ENCODE results near the gene DNAJC24. TPM values are rescaled to one million over a fixed set of nuclear protein-coding genes. Genes with fewer than 3 reads are reported as not detected.
A peak's percentile ranks its signal among the peaks of the same experiment; 100 is the strongest.

The DNAJC24 gene
- total RNA-seq, 1 experiment from 2014 or later = 18.3 TPM

DNA sequence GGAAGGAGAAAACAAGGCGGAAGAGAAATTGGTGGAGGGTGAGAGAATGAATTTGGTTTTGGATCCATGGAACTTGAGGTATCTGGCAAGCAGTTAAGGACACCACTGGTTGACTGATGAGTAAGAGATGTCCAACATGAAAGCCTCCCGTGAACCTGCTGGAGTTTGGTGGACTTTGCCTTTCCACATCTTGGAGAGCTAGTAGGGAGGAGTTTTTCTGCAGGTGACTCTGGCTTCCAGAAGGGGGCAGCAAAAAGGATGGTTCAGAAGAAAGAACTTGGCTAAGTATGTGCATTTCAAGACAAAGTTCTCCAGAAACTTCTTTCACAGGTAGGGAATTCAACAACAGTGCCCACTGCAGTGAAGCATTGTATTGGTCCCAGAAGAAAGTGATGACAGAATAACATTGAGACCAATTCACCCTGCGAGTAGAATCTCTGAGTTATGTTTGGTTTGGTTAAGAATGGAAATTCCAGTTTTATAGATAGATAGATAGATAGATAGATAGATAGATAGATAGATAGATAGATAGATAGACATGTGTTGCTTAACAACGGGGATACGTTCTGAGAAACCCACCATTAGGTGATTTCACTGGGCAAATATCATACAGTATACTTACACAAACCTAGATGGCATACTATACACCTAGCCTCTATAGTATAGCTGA, 28.6 kb upstream of the DNAJC24 start:
- peak; percentile 26 for DNase-seq (ENCODE audit: low read depth, low spot score)
- ChIA-PET CTCF (interaction anchor here (0.8 to 1.2 kb wide), 9 partner anchors 9 to 834 kb away, joined by 3 to 6 read pairs (median 3); no protein-coding TSS in a partner anchor), POLR2A (no interaction called here), RAD21 (ENCODE audit: low non-redundant PET in 1 of 2, low total read pairs in 2 of 2, uncharacterized antibody in 2 of 2, unreplicated experiment in 2 of 2) (no interaction called here)
- Histone ChIP-seq H4K20me1 (ENCODE audit: insufficient read depth) (no peaks in the 10 kb centered on the region), H3K27ac (ENCODE audit: low read depth, low read length) (no peak overlapping the region), H3K9ac (ENCODE audit: low read length) (no peak overlapping the region), H3K27me3 (ENCODE audit: insufficient read depth, low read length) (no peaks in the 10 kb centered on the region), H3K9me3 (ENCODE audit: control insufficient read depth in 1 of 2, insufficient read depth in 1 of 2, low read depth in 1 of 2, low read length in 2 of 2) (no peaks in the 10 kb centered on the region), H3K9me2 (ENCODE audit: insufficient read depth) (no peaks in the 10 kb centered on the region), H2AFZ (ENCODE audit: low read depth, low read length, poor library complexity, severe bottlenecking) (no peak overlapping the region), H3K4me1 (ENCODE audit: control insufficient read depth in 1 of 2, insufficient read depth in 2 of 2, low read length in 2 of 2) (no peaks in the 10 kb centered on the region), H3K4me2 (ENCODE audit: low read length) (no peak overlapping the region), H3K4me3 (replicated peaks in 1 of 2; ENCODE audit: low read depth in 1 of 2, low read length in 2 of 2) (no peak overlapping the region), H3K36me3 (ENCODE audit: control insufficient read depth in 1 of 2, insufficient read depth in 2 of 2, low read length in 2 of 2) (no peaks in the 10 kb centered on the region), H3K79me2 (ENCODE audit: insufficient read depth, low read length) (no peaks in the 10 kb centered on the region)
- peak; percentile 30; the same call in 1 of the 2 replicates for TF ChIP-seq RAD21 (IDR thresholded peaks at IDR 0.05; ENCODE audit: low read depth)
- no peak for TF ChIP-seq ZBTB33 (IDR thresholded peaks at IDR 0.05; ENCODE audit: extremely low read depth, insufficient replicate concordance, low read length)
- TF ChIP-seq, protein P1, sequence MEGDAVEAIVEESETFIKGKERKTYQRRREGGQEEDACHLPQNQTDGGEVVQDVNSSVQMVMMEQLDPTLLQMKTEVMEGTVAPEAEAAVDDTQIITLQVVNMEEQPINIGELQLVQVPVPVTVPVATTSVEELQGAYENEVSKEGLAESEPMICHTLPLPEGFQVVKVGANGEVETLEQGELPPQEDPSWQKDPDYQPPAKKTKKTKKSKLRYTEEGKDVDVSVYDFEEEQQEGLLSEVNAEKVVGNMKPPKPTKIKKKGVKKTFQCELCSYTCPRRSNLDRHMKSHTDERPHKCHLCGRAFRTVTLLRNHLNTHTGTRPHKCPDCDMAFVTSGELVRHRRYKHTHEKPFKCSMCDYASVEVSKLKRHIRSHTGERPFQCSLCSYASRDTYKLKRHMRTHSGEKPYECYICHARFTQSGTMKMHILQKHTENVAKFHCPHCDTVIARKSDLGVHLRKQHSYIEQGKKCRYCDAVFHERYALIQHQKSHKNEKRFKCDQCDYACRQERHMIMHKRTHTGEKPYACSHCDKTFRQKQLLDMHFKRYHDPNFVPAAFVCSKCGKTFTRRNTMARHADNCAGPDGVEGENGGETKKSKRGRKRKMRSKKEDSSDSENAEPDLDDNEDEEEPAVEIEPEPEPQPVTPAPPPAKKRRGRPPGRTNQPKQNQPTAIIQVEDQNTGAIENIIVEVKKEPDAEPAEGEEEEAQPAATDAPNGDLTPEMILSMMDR (IDR thresholded peaks at IDR 0.05 in 2 of 3, conservative IDR thresholded peaks at IDR 0.05 in 1 of 3; ENCODE audit: borderline replicate concordance in 1 of 3, insufficient read depth in 1 of 3, low read depth in 2 of 3, low read length in 2 of 3) = peak; percentile 41 to 78 (median 75); a peak in 5 of 6 replicates
- intact Hi-C loops (cut with micrococcal nuclease) = loop anchor here (5.0 to 10.0 kb wide), 2 partner anchors 531 to 834 kb away; no protein-coding TSS in a partner anchor
- no TSS peak for BruUV-seq (replicated peaks)
- peak; percentile 75 for ATAC-seq
